ENCODE measurements around the gene GRID2. TPM values are rescaled to one million over a fixed set of nuclear protein-coding genes. Genes with fewer than 3 reads are reported as not detected.
"Not testable (repeated sequence)": the region's sequence is repeated elsewhere in the genome, so short reads cannot be mapped to it uniquely, and the experiment has no call there.

Gene GRID2
- total RNA-seq, 1 donor from 2014 or later = not detected

GRCh38 chr4:92444143-92444843, 140.5 kb downstream of the GRID2 start:
- ATAC-seq = not testable (repeated sequence)

- no peak for ATAC-seq
Measured at GRCh38 chr4:92445127-92445526, 141.4 kb downstream of the GRID2 start.

GRCh38 chr4:92447255-92447905, 143.6 kb downstream of the GRID2 start:
- no peak for ATAC-seq

- ATAC-seq = not testable (repeated sequence)
Measured at GRCh38 chr4:92448176-92448575, 144.4 kb downstream of the GRID2 start.

- no peak for ATAC-seq
Measured at GRCh38 chr4:92450694-92451093, 146.9 kb downstream of the GRID2 start.

GRCh38 chr4:92451782-92452181, 148.0 kb downstream of the GRID2 start:
- ATAC-seq = peak; percentile 82

GRCh38 chr4:92452383-92452782, 148.6 kb downstream of the GRID2 start:
- not testable (repeated sequence) for ATAC-seq

- ATAC-seq = no peak
Measured at GRCh38 chr4:92455329-92455839, 151.6 kb downstream of the GRID2 start.

- no peak for ATAC-seq
Measured at GRCh38 chr4:92455951-92456350, 152.2 kb downstream of the GRID2 start.

GRCh38 chr4:92461732-92462131, 158.0 kb downstream of the GRID2 start:
- ATAC-seq = no peak

- ATAC-seq = no peak
Measured at GRCh38 chr4:92477298-92477697, 173.5 kb downstream of the GRID2 start.

GRCh38 chr4:92483341-92483740, 179.6 kb downstream of the GRID2 start:
- no peak for ATAC-seq

GRCh38 chr4:92488496-92488895, 184.7 kb downstream of the GRID2 start:
- no peak for ATAC-seq

- no peak for ATAC-seq
Measured at GRCh38 chr4:92497141-92497540, 193.4 kb downstream of the GRID2 start.

- ATAC-seq = no peak
Measured at GRCh38 chr4:92501456-92501855, 197.7 kb downstream of the GRID2 start.

GRCh38 chr4:92506933-92507332, 203.2 kb downstream of the GRID2 start:
- no peak for ATAC-seq

GRCh38 chr4:92514627-92515026, 210.9 kb downstream of the GRID2 start:
- ATAC-seq = no peak

- ATAC-seq = no peak
Measured at GRCh38 chr4:92516450-92516849, 212.7 kb downstream of the GRID2 start.

GRCh38 chr4:92519727-92520126, 216.0 kb downstream of the GRID2 start:
- ATAC-seq = no peak

- ATAC-seq = no peak
Measured at GRCh38 chr4:92520563-92520962, 216.8 kb downstream of the GRID2 start.

- ATAC-seq = no peak
Measured at GRCh38 chr4:92521941-92522340, 218.2 kb downstream of the GRID2 start.

- no peak for ATAC-seq
Measured at GRCh38 chr4:92522356-92522755, 218.6 kb downstream of the GRID2 start.

- ATAC-seq = no peak
Measured at GRCh38 chr4:92524131-92524530, 220.4 kb downstream of the GRID2 start.

GRCh38 chr4:92528541-92528940, 224.8 kb downstream of the GRID2 start:
- no peak for ATAC-seq

Measured in esophagus mucosa (tissue), 1 donor.